Activated gamma-delta T cell (primary cell): Measurements from ENCODE around the gene FTSJ1.

Experiments
- DNase-seq: peaks from one replicate; lab custom pipeline; 2025; lab: John Stamatoyannopoulos, UW

The FTSJ1 gene

DNA sequence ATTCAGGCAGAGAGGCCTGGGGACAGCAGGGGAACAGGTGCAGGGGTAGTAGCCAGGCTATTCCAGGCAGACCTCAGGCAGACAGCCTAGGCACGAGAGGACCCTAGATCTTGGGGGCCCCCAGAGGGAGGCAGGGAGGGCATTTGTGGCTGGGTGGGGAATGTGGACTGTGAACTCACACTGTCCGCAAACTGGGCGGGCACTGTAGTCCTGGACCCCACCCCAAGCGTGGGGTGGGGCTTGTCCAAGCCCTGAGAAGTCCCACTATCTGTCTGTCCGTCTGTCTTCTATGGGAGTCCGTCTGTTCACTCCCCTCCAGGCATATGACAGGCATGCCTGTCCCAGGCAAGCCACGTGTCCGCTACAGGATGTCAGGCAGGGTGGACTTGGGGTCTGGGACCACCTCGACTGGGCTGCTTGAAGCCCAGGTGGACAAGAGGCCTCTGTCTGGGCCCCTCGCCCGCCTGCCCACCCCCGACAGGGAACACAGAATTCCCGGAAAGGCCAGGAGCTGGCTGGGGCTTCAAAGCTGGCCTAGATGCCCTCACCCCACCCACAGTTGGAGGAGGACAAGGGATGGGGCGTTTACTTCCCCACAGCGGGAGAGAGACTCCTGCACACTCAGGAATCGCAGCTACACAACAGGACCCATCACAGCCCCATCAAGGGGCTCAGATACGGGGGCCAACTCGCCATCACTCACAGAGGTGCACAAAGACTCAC lies 5.7 kb upstream of the FTSJ1 start, which contains the start of gene SLC38A5:
Gene SLC38A5 (minus strand): TSS at position 151 of the 723 bp plus-strand sequence. CDS start 2,336 bp downstream, outside the sequence.
- DNase-seq: no peak

GRCh38 chrX:48470833-48471118 lies 5.2 kb upstream of the FTSJ1 start:
- no peak for DNase-seq

- no peak for DNase-seq
Observed at GRCh38 chrX:48471504-48471903, 4.5 kb upstream of the FTSJ1 start.

DNA sequence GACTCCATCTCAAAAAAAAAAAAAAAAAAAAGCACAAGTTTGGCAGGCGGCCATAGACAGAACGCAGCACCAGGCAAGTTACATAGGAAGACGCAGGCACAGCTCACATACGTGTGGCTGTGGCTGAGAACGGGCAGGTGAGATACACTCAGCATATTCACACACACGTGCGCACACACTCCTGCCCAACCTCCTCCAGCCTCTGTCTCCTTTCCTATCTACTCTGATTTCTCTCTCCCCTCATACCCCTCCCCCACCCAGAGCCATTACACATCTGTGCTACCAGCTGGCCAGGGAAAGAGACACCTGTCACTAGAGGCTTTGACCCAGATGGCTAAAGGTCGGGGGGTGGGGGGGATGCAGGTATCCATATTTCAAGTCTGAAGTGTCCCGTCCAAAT lies 3.8 kb upstream of the FTSJ1 start:
- no peak for DNase-seq

GRCh38 chrX:48472851-48473703 lies 2.9 kb upstream of the FTSJ1 start:
- DNase-seq: no peak

DNA sequence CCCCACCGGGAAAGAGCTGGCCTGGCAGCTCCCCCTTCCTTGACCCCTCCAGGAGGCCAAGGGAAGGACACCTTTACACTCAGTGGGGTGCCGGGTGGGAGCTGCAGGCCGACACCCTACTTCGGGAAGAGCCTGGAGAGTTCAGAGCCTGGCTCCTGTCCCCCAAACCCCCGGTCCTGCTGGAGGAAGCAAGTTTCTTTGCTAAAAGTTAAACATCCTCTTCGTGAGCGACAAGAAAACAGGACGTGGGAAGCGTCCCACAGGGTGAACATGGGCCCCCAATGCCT lies 2.4 kb upstream of the FTSJ1 start:
- no peak for DNase-seq

GRCh38 chrX:48474127-48474526 lies 1.9 kb upstream of the FTSJ1 start:
- no peak for DNase-seq

DNA sequence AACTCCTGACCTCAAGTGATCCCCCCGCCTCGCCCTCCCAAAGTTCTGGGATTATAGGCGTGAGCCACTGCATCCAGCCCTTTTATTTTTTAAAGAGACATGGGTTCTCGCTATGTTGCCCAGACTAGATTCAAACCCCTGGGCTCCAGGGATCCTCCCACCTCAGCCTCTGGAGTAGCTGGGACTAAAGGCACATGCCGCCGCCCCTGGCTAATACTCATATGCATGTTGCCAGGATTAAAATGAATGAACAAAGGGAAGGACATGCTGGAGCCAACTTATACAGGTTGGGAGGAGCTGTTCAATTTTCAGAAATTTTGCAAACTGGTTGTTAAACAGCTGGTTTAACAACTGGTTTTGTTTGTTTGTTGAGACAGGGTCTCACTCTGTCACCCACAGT lies 1.4 kb upstream of the FTSJ1 start:
- no peak for DNase-seq

- DNase-seq: no peak
Observed at GRCh38 chrX:48475296-48475695, 703 bp upstream of the FTSJ1 start.

GRCh38 chrX:48476919-48477318 lies 920 bp downstream of the FTSJ1 start:
- DNase-seq: no peak

DNA sequence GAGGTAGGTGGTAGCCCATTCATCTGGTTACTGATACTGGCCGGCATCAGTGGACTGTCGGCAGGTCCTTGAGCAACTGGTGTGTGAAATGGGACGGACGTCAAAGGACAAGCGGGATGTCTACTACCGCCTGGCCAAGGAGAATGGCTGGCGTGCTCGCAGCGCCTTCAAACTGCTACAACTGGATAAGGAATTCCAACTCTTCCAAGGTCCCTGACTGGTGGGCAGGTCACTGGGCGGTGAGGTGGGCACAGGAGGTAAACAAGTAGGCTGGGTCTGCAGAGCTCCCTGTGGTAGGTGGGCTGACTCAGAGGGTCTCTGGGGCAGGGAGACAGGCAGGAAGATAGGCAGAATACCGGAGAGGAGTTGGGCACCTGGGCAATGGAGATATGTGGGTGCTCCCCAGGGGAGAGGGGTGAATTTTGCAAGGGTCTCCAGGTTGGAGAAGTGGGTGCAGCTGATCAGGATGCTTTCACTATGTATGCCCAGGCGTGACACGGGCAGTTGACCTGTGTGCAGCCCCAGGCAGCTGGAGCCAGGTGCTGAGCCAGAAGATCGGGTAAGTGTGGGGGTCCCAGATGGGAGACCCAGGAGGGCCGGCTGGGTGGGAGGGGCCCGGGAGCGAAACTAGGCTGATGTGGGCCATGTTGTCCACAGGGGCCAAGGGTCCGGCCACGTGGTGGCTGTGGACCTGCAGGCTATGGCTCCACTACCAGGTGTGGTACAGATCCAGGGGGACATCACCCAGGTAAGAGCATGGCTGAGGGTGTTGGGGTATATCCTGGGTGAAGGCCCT lies 2.2 kb downstream of the FTSJ1 start:
- no peak for DNase-seq

- DNase-seq: no peak
Observed at GRCh38 chrX:48478806-48479205, 2.8 kb downstream of the FTSJ1 start.

DNA sequence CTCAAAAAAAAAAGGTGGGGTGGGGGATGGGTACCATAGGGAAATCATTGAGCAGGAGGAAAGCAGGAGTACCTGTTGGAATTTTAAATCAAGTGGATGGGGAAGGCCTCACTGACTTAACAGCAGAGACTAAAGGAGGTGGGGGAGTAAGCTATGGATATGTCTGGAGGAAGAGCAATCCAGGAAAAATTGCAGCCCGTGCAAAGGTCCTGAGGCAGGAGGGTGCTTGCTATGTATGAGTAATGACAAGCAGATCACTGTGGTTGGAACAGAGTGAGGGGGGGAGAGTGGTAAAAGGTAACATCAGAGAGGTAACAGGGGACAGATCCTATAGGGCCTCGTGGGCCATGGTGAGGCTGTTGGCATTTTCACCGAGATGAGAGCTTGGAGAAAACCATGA lies 4.1 kb downstream of the FTSJ1 start:
- DNase-seq: no peak

DNA sequence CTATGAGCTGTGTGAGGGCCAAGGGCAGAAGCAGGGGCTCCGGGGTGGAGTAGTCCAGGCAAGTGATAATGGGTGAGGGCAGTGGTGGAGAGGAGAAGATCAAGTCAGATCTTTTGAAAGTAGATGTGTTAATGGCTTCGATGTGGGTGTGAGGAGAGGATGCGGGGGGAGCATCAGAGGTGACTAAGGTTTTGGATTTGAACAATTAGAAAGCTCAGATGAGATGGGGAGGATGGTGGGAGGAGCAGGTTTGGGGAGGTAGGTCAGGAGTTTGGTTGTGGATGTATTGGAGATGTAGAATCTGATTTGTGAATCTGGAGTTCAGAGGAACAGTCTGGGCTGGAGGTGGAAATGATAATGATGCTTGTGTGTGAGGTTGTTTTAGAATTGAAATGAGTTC lies 4.6 kb downstream of the FTSJ1 start:
- no peak for DNase-seq

DNA sequence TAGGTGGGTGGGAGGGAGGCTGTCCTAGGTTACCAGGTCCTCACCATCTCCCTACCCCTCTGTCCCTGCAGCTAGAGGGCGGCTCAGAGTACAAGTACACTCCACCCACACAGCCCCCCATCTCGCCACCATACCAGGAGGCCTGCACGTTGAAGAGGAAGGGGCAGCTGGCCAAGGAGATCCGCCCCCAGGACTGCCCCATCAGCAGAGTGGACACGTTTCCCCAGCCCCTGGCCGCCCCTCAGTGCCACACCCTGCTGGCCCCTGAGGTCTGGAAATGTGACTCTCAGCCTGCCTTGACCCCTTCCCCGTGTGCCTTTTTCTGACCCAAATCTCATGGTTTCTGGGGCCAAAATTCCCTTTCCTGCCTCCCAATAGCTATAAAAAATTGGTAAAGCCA lies 6.5 kb downstream of the FTSJ1 start:
- no peak for DNase-seq

GRCh38 chrX:48487362-48487798 lies 11.4 kb downstream of the FTSJ1 start:
- DNase-seq: no peak

DNA sequence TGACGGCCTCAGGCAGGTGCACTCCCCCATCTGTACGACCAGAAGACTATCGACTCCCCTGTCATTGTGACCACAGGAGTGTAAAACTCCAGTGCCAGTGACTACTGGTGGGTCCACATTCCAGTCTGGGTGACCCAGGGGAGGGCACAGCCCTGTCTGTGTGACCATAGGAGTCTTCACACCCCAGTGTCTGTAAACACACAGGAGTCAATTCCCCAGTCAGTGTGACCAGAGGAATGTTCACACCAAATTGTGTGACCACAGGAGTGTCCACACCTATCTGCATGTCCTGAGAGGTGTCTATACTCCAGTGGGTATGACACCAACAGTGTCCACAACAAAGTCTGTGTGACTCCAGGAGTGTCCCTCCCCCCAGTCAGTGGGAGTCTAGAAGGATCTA lies 12.0 kb downstream of the FTSJ1 start:
- no peak for DNase-seq

- DNase-seq: no peak
Observed at GRCh38 chrX:48489296-48489695, 13.3 kb downstream of the FTSJ1 start.

GRCh38 chrX:48489892-48490291 lies 13.9 kb downstream of the FTSJ1 start:
- DNase-seq: no peak

DNA sequence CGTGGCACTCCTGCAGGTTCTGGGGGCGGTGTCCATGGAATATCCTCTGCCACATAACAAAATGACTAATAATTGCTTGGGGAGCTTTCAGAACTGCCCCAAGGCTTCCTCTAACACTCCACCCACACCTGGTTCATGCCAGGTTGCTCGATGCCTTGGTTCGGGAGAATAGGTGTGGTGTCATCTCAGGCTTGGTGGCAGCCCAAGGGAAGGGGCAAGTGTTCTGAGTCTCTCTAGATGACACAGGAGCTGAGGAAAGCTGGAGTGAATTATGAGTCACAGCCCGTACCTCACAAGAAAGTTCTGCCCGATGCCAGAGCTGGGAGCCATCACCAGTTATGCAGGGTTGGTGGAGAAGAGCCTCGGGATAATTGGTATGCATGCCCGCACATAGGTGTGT lies 14.7 kb downstream of the FTSJ1 start:
- no peak for DNase-seq

DNA sequence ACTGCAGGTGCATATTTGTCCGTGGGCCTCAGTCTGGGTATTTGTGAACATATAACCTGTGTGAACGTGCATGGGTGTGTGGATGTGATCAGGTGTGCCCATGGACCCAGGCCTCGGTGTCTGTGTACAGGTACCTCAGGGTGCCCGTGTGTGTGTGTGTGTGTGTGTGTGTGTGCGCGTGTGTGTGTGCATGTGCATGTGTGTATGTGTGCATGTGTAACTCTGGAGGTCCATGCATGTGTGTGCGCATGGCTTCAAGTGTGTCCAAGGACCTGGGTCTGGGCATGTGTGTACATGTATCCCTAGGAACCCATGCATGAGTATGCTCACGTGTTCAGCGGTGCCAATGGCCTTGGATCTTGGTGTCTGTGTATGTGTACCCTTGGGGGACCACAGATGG lies 15.8 kb downstream of the FTSJ1 start:
- no peak for DNase-seq

- no peak for DNase-seq
Observed at GRCh38 chrX:48492293-48492910, 16.4 kb downstream of the FTSJ1 start.
